T1000 (cell line): ENCODE measurements around the gene FIGN.

ENCODE experiments used
- DNase-seq: peaks from one replicate; lab custom pipeline; 2025; ENCODE audit warnings: mixed read lengths; lab: John Stamatoyannopoulos, UW

FIGN gene

GRCh38 chr2:163737190-163737439 is 1.3 kb upstream of the FIGN start:
- DNase-seq: no peak

DNA sequence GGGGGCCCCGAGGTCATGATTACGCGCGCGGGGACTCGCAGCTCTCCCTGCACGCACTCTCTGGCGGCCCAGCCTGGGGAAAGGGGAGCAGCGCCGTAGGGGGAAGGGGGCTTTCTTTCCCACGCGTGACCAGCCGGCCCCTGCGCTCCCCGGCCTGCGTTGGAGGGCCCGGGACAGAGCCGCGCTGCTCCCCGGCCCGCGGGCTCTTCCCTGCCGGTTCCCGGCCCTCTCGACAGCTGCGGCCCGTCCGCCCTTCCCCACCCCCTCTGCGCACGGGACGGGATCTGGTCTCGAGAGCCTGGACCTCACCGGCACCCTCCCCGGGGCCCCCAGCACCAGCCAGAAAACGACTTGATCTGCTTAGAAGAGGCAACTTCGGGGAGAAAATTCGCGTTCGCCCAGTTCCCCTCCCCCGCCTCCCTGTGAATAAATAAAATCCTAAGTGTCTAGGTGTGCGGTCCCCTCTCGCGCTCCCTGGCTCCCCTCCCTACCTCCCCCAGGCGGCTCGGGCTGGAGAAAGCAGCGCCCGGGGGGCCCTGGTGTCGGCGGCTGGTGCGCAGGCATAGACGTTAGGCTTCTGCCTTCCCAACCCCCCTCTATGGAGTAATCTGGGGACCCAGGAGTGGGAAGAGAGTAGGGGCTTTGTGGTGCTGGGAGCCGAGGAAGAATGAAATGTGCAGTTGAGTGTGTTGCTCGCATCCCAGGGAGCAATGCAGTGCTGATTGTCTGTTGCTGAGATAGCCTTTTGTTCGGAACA is 803 bp upstream of the FIGN start:
- DNase-seq: peak; percentile 45

DNA sequence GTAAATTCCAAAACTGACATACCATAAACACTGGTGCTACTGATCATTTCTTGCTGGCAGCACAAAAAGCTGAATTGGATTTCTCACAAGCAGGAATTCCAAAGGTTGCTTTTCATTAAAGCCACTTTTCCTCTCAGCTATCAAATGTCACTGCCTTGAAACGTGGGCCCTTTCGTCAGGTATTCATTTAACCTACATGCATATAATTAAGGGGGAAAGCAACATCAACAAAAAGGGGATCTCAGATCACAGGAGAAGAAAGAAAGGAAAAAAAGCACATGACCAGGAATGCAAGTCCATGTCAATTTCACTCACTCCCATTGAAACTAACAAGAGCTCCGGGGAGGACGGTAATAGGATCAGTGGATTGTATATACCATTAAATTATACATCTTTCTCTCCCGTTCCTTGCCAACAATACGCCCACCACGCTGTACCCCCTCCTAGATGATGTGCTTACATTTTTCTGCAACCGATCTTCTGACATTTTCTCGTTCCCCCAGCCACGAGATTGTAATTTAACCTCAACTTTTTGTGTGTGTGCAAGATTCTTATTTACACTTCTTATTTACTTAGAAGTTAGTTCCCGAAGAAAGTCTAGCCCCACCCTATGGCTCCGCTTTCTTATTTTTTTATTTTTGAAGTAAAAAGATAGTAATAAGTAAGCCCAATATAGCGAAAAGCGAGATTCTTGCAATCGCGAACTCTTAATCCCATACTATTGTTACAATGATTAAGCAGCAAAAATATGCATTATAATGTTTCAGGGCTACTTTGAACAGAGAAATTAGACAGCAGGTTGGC is 725 bp downstream of the FIGN start:
- DNase-seq: no peak

DNA sequence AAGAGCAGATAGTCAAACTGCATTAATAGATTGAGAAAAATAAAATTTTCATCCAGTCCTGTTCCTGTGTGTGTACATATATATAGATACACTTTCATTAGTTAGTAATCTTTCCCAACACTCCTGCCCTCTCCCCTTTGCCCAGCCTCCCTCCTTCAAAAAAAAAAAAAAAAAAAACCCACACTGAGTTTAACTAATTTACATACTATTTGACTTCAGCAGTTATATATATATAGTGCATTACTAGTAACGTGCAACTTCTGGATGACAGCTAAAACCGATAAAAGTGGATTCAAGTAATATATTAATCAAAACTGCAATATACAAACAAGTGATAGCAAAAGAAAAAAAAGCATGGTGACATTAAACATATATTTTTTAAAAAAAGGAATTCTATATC is 1.4 kb downstream of the FIGN start:
- no peak for DNase-seq

DNA sequence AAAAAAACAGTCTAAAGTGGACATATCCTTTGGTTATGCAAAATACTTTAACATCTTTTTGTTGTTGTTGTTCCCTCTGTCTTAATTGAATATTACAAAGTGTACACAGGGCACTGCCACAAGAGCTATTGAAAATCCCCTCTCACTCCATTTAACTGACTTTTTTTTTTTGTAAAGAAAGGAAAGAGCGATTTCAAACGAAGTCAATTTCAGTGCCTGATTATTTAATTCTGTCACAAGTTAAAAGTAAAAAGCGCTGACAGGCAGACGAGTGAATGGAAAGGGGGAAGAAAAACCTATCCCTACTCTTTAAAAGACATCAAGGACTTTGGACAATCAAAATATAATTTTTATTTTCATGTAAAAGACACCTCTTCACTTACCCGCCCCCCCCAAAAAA is 1.9 kb downstream of the FIGN start:
- no peak for DNase-seq

- no peak for DNase-seq
Observed at GRCh38 chr2:163733301-163733938, 2.4 kb downstream of the FIGN start.

DNA sequence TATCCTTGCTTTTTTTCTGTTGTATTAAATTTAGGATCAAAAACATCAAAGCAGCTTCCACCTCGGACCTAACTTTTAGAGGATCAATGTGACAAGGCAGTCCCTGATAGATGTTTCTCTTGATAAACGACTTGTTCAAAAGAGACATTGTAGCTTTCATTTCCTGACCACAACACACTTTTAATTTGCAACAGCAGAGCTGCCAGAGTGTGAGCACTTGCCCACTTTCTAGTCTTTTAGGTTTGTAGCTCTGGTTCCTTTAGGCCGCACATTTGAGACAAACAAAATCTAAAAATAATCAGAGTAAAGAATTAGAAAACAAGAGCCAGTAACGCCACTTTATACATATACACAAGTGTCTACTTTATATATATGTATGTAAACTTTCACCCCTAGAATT is 3.1 kb downstream of the FIGN start:
- DNase-seq: no peak

DNA sequence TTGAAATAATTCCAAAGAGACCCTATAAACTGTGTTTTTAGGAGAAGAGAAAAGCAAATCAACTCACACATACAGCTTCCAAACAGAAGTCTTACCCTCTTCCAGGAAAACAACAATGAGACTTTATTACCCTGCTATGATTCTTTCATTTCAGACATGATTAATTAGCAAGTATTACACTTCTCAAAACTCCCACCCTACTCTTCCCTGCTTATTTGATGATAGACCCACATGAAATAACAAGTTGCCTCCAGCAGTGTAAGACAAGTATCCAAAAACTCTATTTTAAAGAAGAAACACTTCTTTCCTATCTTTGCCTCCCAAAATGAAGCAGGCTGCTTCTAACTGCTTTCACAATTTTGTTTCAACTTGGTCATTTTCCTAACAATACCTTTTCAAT is 4.1 kb downstream of the FIGN start:
- DNase-seq: no peak

DNA sequence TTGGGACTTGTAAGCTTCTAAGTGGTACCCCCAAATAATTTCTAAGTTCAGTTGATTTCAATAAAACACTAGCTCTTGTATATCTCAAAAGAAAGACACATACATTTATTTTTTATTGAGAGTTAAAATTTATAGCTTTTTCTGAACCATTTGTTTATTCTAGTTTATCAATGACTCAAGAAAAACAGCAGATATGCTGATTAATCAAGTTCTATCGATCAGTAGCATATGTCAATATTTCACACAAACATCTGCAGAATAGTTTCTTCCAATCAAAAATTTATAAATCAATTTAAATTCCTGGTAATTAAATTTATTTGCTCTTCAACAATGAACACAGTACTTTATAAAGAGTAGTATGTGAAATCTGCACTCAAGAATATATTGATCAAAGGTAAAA is 5.3 kb downstream of the FIGN start:
- no peak for DNase-seq

DNA sequence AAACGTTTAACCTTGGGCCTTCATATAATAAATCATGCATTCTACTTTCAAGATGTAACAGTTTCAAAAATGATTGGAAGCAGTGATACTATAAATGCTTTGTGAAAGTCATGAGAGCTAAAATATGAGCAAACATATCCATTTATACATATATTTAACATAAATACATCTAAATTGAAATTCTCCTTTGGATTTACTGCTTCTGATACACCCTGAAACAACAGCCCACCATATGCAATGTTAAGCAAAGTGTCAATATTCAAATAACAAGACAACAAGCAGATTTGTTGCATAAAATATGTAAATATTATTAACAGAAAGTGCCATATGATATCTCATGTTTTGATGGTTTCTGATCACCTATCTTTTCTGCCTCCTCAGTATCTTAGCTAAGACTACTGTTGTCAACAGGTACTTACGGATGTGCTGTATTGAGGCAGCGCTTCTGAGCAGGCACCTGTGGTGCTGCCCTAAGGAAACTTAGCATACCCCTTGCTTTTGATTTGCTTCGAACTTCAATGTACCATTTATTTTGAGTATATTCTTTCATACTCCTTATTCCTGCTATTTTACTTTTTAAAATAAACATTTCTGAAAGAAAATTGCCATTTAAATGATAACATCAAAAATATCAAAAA is 6.1 kb downstream of the FIGN start:
- DNase-seq: no peak

- DNase-seq: no peak
Observed at GRCh38 chr2:163723881-163724280, 11.9 kb downstream of the FIGN start.

- no peak for DNase-seq
Observed at GRCh38 chr2:163723348-163723747, 12.5 kb downstream of the FIGN start.

DNA sequence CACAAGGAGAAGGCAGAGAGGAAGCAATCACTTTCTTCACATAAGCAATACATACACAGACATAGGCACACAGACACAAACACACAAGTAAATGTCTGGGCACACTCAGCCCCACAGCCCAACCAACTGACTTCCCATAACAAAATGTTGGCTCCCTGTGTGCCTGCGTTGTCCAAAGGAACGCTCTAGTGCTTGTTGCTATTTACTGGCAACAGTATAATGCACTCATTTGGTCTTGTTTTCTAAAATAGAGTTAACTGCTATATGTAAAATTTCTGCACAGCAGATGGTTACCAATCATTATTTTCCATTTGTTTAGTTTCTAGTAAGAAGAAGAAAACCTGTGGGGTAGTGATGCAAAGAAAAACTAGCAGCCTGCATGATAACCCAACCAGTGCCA is 16.5 kb downstream of the FIGN start:
- no peak for DNase-seq

GRCh38 chr2:163717993-163718680 is 17.7 kb downstream of the FIGN start:
- DNase-seq: no peak

- no peak for DNase-seq
Observed at GRCh38 chr2:163717515-163717914, 18.3 kb downstream of the FIGN start.

- DNase-seq: no peak
Observed at GRCh38 chr2:163716101-163716500, 19.7 kb downstream of the FIGN start.

DNA sequence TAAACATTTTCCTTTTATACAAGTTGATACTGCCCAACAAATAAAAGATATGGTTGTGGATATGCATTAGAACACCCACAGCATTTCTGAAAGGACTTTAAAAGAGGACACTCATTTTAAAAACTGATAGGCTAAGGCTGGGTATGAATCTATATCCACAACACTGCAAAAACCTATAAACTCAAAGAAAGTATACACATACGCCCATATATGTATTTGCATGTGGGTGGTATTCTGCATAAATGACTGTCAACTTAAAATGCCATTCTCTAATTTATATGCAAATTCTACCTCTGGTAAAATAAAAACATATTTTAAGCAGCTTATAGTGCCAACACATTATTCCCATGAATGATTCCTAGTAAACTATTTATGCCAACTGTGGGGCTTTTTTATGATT is 20.1 kb downstream of the FIGN start:
- no peak for DNase-seq

DNA sequence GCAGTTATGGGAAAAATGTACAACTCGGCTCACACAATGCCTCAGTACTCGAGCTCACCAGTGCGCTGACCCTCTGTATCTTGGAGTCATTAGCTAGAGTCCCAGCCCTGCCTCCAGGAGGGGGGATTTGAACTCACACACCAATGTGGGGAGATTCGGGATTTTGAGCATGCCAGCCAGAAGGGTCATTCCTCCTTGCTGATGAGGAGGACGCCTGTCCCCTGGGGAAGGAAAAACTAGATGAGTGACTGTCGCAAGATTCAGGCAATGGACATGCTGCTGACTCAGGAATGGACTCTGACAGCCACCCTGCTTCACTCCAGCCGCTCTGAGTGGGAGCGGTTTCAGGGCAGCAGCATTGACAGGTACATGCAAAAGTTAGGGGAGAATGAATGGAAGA is 20.6 kb downstream of the FIGN start:
- DNase-seq: no peak

DNA sequence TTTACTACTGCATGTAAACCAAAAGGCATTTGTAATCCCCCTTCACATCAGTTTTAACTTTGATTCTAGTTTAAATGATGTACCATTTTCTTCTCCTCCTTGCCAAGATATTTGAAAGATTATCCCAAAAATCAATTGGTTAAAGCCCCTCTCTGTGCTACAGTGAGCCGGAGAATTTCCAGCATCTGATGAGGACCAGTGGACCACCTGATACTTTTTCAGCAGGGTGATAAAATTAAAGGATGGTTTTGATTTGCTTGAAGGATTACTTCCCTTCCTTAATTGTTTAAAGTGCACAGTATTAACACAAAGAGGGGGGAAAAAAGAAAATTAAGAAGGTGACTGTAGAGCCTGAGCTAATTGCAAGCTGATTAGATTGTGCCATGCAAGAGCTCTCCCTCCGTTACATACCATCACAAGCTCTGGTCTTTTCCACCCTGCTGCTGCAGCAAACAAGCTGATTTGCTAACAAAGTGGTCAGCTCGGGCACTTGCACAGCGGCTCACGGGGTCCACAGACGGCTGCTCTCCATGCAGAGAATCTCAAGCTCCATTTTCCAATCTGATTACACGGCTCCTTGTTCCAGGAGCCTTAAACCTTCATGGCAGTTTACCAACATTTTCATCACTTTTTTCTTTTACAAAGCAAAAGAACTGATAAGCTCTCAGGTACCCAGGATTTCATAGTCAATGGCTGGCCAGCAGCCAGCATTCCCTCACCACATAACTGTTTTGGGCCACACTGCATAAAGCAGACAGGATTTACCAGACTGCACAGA is 22.1 kb downstream of the FIGN start:
- DNase-seq: no peak

GRCh38 chr2:163711699-163712098 is 24.1 kb downstream of the FIGN start:
- DNase-seq: no peak

DNA sequence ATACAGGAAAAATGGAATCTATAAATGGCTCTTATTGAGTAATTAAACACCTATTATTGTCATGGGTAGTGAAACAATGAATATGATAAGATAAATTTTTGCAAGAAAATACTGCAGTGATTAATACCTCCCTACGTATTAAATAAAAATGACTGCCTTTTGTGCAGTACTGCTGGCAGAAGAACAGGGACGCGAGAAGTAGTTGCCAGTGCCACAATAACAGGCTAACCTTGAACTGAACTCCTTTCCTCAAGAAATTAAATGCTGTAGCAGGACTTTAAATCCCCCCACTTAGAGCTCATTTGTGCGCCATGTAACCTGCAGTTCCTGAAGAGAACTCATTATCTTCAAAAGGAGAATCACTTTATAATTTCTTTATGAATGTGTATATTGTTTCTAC is 24.6 kb downstream of the FIGN start:
- DNase-seq: no peak

- DNase-seq: no peak
Observed at GRCh38 chr2:163709270-163709669, 26.5 kb downstream of the FIGN start.
